K562 (cell line): ENCODE measurements around the gene OGFR. TPM values are rescaled to one million over a fixed set of nuclear protein-coding genes. Genes with fewer than 3 reads are reported as not detected.

Experiments used
- ATAC-seq: fragments of 200-7000 bp; cut with Tn5 transposase; 3 replicates; pipeline ENCODE4 v1.9.1; 2020; ENCODE audit warnings: moderate library complexity
- BruUV-seq: library from RNA; stranded (reverse); fragments of 400-500 nt; replicated peaks from 2 replicates; lab custom pipeline; 2021; lab: Mats Ljungman, UMichigan
- CTCF ChIA-PET: fragments of 300-600 bp; formaldehyde crosslinking; extraction: SDS; loops from one replicate; lab custom pipeline; 2021; ENCODE audit warnings: low intra/inter-chr PET ratio; lab: Yijun Ruan, JAX
- POLR2A ChIA-PET: fragments of 300-600, 350-650 bp; sonication (Branson Sonifier 250); formaldehyde crosslinking; extraction: SDS; loops from one replicate; lab custom pipeline; 2021; ENCODE audit warnings: antibody characterized with exemption, inconsistent platforms; lab: Yijun Ruan, JAX
- DNase-seq, 4 experiments: peaks; one replicate each; pipeline versions ENCODE4 v3.0.0 to v3.0.0-alpha.2; 2011 to 2018; ENCODE audit warnings: low spot score in 3 of 4, mixed read lengths in 3 of 4; ENCODE audit errors: extremely low read depth in 1 of 4
- FAIRE-seq: peaks from 2 replicates; lab custom pipeline; 2011; peaks lifted over from hg19 to GRCh38; lab: Jason Lieb, UNC
- H2AFZ ChIP-seq: 2 replicates; pipeline ENCODE4 v1.6.0; 2011; ENCODE audit warnings: low read depth, low read length, control low read depth, inconsistent platforms
- H3K27ac ChIP-seq: fragments of 200-600 bp; 3 replicates; pipeline ENCODE4 v1.8.0; 2011; ENCODE audit warnings: low read depth, mild to moderate bottlenecking, control low read depth, inconsistent platforms, low read length, moderate library complexity, mixed read lengths; ENCODE audit errors: extremely low read depth
- H3K27me3 ChIP-seq, 2 experiments: fragments of 300-600 bp in 1 of 2; 2 replicates in 1 of 2; 3 replicates in 1 of 2; pipeline versions ENCODE4 v1.6.0 to v1.8.0; 2011; ENCODE audit warnings: inconsistent platforms in 2 of 2, low read length in 2 of 2, mild to moderate bottlenecking in 1 of 2, mixed read lengths in 1 of 2, moderate library complexity in 1 of 2; ENCODE audit not compliant: control insufficient read depth in 2 of 2, insufficient read depth in 2 of 2
- H3K36me3 ChIP-seq: fragments of 300-600 bp; 3 replicates; pipeline ENCODE4 v1.8.0; 2011; ENCODE audit warnings: mild to moderate bottlenecking, low read length, inconsistent platforms; ENCODE audit not compliant: control insufficient read depth, insufficient read depth
- H3K4me1 ChIP-seq, 2 experiments: fragments of 200-600 bp in 1 of 2; replicated peaks in 1 of 2; 2 replicates in 1 of 2; 3 replicates in 1 of 2; pipeline versions ENCODE4 v1.5.1 to v1.8.0; 2011; ENCODE audit warnings: inconsistent platforms in 2 of 2, low read length in 2 of 2, mild to moderate bottlenecking in 1 of 2, mixed read lengths in 1 of 2, moderate library complexity in 1 of 2; ENCODE audit not compliant: control insufficient read depth in 2 of 2, insufficient read depth in 2 of 2
- H3K4me2 ChIP-seq: 2 replicates; pipeline ENCODE4 v1.6.1; 2011; ENCODE audit warnings: low read length, control low read depth, inconsistent platforms, mixed read lengths; ENCODE audit not compliant: insufficient read depth
- H3K4me3 ChIP-seq: fragments of 200-600 bp; sonication (generic), shearing (Covaris generic); 2 replicates; pipeline ENCODE4 v1.5.1; 2016; ENCODE audit warnings: control low read depth, inconsistent platforms
- H3K79me2 ChIP-seq: fragments of 200-600 bp; 3 replicates; pipeline ENCODE4 v1.8.0; 2011; ENCODE audit warnings: low read length, inconsistent platforms; ENCODE audit not compliant: control insufficient read depth, insufficient read depth
- H3K9ac ChIP-seq, 2 experiments: 2 replicates each; pipeline versions ENCODE4 v1.6.0 to v1.6.1; 2011; ENCODE audit warnings: low read depth in 2 of 2, low read length in 2 of 2, control low read depth in 1 of 2, inconsistent platforms in 1 of 2, mild to moderate bottlenecking in 1 of 2, mixed read lengths in 1 of 2; ENCODE audit not compliant: insufficient read depth in 1 of 2
- H3K9me1 ChIP-seq: one replicate; pipeline ENCODE4 v1.6.0; 2011; ENCODE audit warnings: inconsistent platforms, mild to moderate bottlenecking, low read length, moderate library complexity; ENCODE audit not compliant: control insufficient read depth, insufficient read depth
- H3K9me3 ChIP-seq: replicated peaks from 2 replicates; pipeline ENCODE4 v1.5.1; 2011; ENCODE audit warnings: low read depth, low read length, inconsistent platforms; ENCODE audit not compliant: control insufficient read depth, insufficient read depth
- H4K20me1 ChIP-seq: replicated peaks from 2 replicates; pipeline ENCODE4 v1.6.1; 2011; ENCODE audit warnings: low read length, inconsistent platforms, mixed read lengths; ENCODE audit not compliant: control insufficient read depth, insufficient read depth
- POLR2G ChIP-seq: fragments of 200-400 bp; formaldehyde crosslinking; IDR thresholded peaks from 2 replicates; pipeline ENCODE4 v1.6.1; 2017; ENCODE audit warnings: low read depth, mild to moderate bottlenecking, antibody characterized with exemption, low read length, moderate library complexity
- POLR3A ChIP-seq: IDR thresholded peaks from 2 replicates; pipeline ENCODE4 v1.6.1; 2011; ENCODE audit warnings: borderline replicate concordance, mild to moderate bottlenecking, moderate library complexity; ENCODE audit not compliant: insufficient read length, insufficient read depth; ENCODE audit errors: extremely low read depth
- ZKSCAN1 ChIP-seq: fragments of 150-350 bp; IDR thresholded peaks from 2 replicates; pipeline ENCODE4 v1.6.1; 2016; ENCODE audit warnings: low read depth, low read length
- WGBS: fragments of 100-300 bp; shearing (Covaris generic); methylation state at CpG from one replicate; pipeline ENCODE4 v1.1.6; 2016; ENCODE audit warnings: low coverage, mixed read lengths; ENCODE audit not compliant: insufficient coverage; ENCODE audit errors: missing lambda C conversion rate; 5-methylcytosine and 5-hydroxymethylcytosine counted together
- in situ Hi-C: fragments of 300-500 bp; cut with MboI; formaldehyde crosslinking; loops from 4 replicates; pipeline ENCODE4 v1.15.0; 2018; ENCODE audit warnings: inconsistent platforms, mixed read lengths
- intact Hi-C: fragments of 100-400 bp; cut with micrococcal nuclease; formaldehyde crosslinking; loops from 2 replicates; pipeline ENCODE4 v1.14.2; 2022
- polyA plus RNA-seq, 8 experiments: library from polyadenylated mRNA; depleted of rRNA in 4 of 8; stranded (reverse) in 5 of 8; unstranded in 3 of 8; fragments of >200 nt; fragmentation: Nextera tagmentation in 2 of 8; fragmentation: Illumina TruSeq in 1 of 8; extraction: Ambion mirVana in 2 of 8; extraction: Trizol in 1 of 8; gene quantifications; 2 replicates each; pipeline versions ENCODE4 v1.2.1 to v1.2.3, GENCODE V29; 2011 to 2014; ENCODE audit warnings: inconsistent platforms in 1 of 8, missing spikeins in 1 of 8
- total RNA-seq, 7 experiments: library from RNA; depleted of rRNA in 6 of 7; stranded (reverse); fragments of >200 nt in 6 of 7; fragmentation: Illumina TruSeq in 2 of 7; extraction: Trizol in 2 of 7; gene quantifications; 2 replicates each; pipeline versions ENCODE4 v1.2.1 to v1.2.3, GENCODE V29; 2011 to 2021; ENCODE audit warnings: low replicate concordance in 1 of 7

Gene OGFR
- total and polyA plus RNA-seq, 9 of the 15 experiments (the other 6 are each of a cell fraction or from before 2014, with no cell fraction given) = 0.39 to 56.3 (median 17.5) TPM

DNA sequence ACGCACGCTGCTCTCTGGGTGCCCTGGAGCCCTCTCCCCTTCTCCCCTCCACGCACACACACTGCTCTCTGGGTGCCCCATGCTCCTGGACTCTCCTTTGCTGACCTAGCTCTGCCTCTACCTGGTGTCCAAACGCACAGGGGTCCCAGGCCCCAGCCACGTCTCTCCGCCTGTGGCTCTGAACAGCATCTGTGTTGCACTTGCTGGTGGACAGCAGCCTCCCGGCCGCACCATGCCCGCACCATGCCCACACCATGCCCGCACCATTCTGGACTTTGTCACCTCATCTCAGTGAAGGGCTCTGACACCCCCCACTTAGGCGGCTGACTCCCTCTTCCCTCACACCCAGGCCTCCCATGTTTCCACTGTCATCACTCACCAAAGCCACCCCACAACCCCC lies 35.2 kb downstream of the OGFR start:
- 56% methylated on average over 11 of the region's 11 CpGs for WGBS
- no peaks in the 10 kb centered on the region for H3K9me1 ChIP-seq
- H3K4me3 ChIP-seq = no peak overlapping the region
- H3K9me3 ChIP-seq = no peaks in the 10 kb centered on the region
- intact Hi-C loops = no loop called here
- POLR2A ChIA-PET = interaction anchor here (1.0 kb wide), 1 partner anchor 11 kb away, joined by 4 read pairs; no protein-coding TSS in a partner anchor
- TF ChIP-seq ZKSCAN1 = no peak
- TF ChIP-seq POLR2G = 0 out of 2 replicates have a peak, but pooled peaks have one; percentile 4
- TF ChIP-seq POLR3A = no peak
- no peak overlapping the region for H2AFZ ChIP-seq
- peaks cover 6 to 37% of the 10 kb centered on the region in 2 experiments; a peak in 4 of 5 replicates for H3K4me1 ChIP-seq
- CTCF ChIA-PET = no interaction called here
- no peaks in the 10 kb centered on the region for H4K20me1 ChIP-seq
- no peak overlapping the region for H3K4me2 ChIP-seq
- no peak overlapping the region for H3K27ac ChIP-seq
- H3K9ac ChIP-seq = peak overlapping the region in 1 of 2 experiments; percentile 10; a peak in 1 of 4 replicates
- FAIRE-seq = no peak
- H3K79me2 ChIP-seq = no peaks in the 10 kb centered on the region
- peaks cover 0 to 9% of the 10 kb centered on the region in 2 experiments; a peak in 2 of 5 replicates for H3K27me3 ChIP-seq
- DNase-seq = no peak
- in situ Hi-C loops = no loop called here
- no peaks in the 10 kb centered on the region for H3K36me3 ChIP-seq
- ATAC-seq = no peak
- BruUV-seq = no TSS peak
